ENCODE results near the gene S100A11.

Gene S100A11

GRCh38 chr1:152049291-152050083 is 12.7 kb upstream of the S100A11 start:
- no peak for DNase-seq (ENCODE audit: low read depth)
- TF ChIP-seq CTCF (IDR thresholded peaks at IDR 0.05; ENCODE audit: control insufficient read depth, extremely low read depth, insufficient read depth), result no peak
- no peak overlapping the region for H3K4me3 ChIP-seq (ENCODE audit: low read depth, low read length)

GRCh38 chr1:152048416-152049009 is 11.7 kb upstream of the S100A11 start:
- peak overlapping the region; percentile 30 for H3K4me3 ChIP-seq (ENCODE audit: low read depth, low read length)
- DNase-seq (ENCODE audit: low read depth), result no peak
- no peak for TF ChIP-seq CTCF (IDR thresholded peaks at IDR 0.05; ENCODE audit: control insufficient read depth, extremely low read depth, insufficient read depth)

GRCh38 chr1:152047730-152048415 is 11.1 kb upstream of the S100A11 start:
- peak; percentile 98 for DNase-seq (ENCODE audit: low read depth)

GRCh38 chr1:152047413-152047729 is 10.6 kb upstream of the S100A11 start:
- no peak for TF ChIP-seq CTCF (IDR thresholded peaks at IDR 0.05; ENCODE audit: control insufficient read depth, extremely low read depth, insufficient read depth)
- 0 out of 2 replicates have a peak overlapping the region, but pooled peaks have one; percentile 23 for H3K4me3 ChIP-seq (ENCODE audit: low read depth, low read length)
- no peak for DNase-seq (ENCODE audit: low read depth)

More at GRCh38 chr1:152047730-152048415, 11.1 kb upstream of the S100A11 start:
- H3K4me3 ChIP-seq (ENCODE audit: low read depth, low read length), result peak overlapping the region; percentile 30
- peak; percentile 70 for TF ChIP-seq CTCF (IDR thresholded peaks at IDR 0.05; ENCODE audit: control insufficient read depth, extremely low read depth, insufficient read depth)

- DNase-seq (ENCODE audit: low read depth), result no peak
- TF ChIP-seq CTCF (IDR thresholded peaks at IDR 0.05; ENCODE audit: control insufficient read depth, extremely low read depth, insufficient read depth), result no peak
- no peak overlapping the region for H3K4me3 ChIP-seq (ENCODE audit: low read depth, low read length)
Observed at GRCh38 chr1:152044386-152044785, 7.6 kb upstream of the S100A11 start.

- no peak overlapping the region for H3K4me3 ChIP-seq (ENCODE audit: low read depth, low read length)
- TF ChIP-seq CTCF (IDR thresholded peaks at IDR 0.05; ENCODE audit: control insufficient read depth, extremely low read depth, insufficient read depth), result no peak
- no peak for DNase-seq (ENCODE audit: low read depth)
Observed at GRCh38 chr1:152043870-152044269, 7.1 kb upstream of the S100A11 start.
